Ovary (tissue), 3 donors: Measurements from ENCODE around the gene TXNDC11.

Source experiments
- EP300 ChIP-seq: sonication (generic); formaldehyde crosslinking; IDR thresholded peaks from one replicate; pipeline ENCODE4 v1.6.1; 2017; ENCODE audit warnings: antibody characterized with exemption
- POLR2A ChIP-seq: fragments of 450-650 bp; IDR thresholded peaks from one replicate; pipeline ENCODE4 v1.6.1; 2017; ENCODE audit warnings: antibody characterized with exemption, mild to moderate bottlenecking, moderate library complexity
- TF ChIP-seq, protein P1 (sequence below), 3 donors: fragments of 450-650 bp in 2 of 3; fragments of 200-600 bp in 1 of 3; IDR thresholded peaks; one replicate each; pipeline versions ENCODE4 v1.5.1 to v1.8.0; 2016 to 2022; ENCODE audit warnings: antibody characterized with exemption in 3 of 3, mild to moderate bottlenecking in 1 of 3
- donor health status: DM: no; HTN: no; CAD: no.

- TF ChIP-seq, protein P1, sequence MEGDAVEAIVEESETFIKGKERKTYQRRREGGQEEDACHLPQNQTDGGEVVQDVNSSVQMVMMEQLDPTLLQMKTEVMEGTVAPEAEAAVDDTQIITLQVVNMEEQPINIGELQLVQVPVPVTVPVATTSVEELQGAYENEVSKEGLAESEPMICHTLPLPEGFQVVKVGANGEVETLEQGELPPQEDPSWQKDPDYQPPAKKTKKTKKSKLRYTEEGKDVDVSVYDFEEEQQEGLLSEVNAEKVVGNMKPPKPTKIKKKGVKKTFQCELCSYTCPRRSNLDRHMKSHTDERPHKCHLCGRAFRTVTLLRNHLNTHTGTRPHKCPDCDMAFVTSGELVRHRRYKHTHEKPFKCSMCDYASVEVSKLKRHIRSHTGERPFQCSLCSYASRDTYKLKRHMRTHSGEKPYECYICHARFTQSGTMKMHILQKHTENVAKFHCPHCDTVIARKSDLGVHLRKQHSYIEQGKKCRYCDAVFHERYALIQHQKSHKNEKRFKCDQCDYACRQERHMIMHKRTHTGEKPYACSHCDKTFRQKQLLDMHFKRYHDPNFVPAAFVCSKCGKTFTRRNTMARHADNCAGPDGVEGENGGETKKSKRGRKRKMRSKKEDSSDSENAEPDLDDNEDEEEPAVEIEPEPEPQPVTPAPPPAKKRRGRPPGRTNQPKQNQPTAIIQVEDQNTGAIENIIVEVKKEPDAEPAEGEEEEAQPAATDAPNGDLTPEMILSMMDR (IDR thresholded peaks at IDR 0.05): no peak
- TF ChIP-seq EP300 (no peak), POLR2A (no peak)
Measured at GRCh38 chr16:11698271-11698689, 44.4 kb downstream of the TXNDC11 start.
